HepG2 (cell line): ENCODE measurements around the gene PPOX. TPM values are rescaled to one million over a fixed set of nuclear protein-coding genes. Genes with fewer than 3 reads are reported as not detected.

Experiments used
- ATAC-seq: fragments of 200-7000 bp; cut with Tn5 transposase; 3 replicates; pipeline ENCODE4 v1.9.1; 2020; ENCODE audit warnings: mild to moderate bottlenecking, moderate library complexity
- BruUV-seq: library from RNA; stranded (reverse); fragments of 400-500 nt; replicated peaks from 2 replicates; lab custom pipeline; 2021; lab: Mats Ljungman, UMichigan
- CTCF ChIA-PET: fragments of 300-600 bp; formaldehyde crosslinking; extraction: SDS; loops from one replicate; lab custom pipeline; 2021; ENCODE audit warnings: low total read pairs, inconsistent platforms, low intra/inter-chr PET ratio; lab: Yijun Ruan, JAX
- POLR2A ChIA-PET: fragments of 350-600 bp; sonication (Branson Sonifier 250); formaldehyde crosslinking; loops from one replicate; lab custom pipeline; 2020; ENCODE audit warnings: antibody characterized with exemption, inconsistent platforms; lab: Yijun Ruan, JAX
- DNase-seq: peaks from one replicate; pipeline ENCODE4 v3.0.0-alpha.2; 2015; ENCODE audit warnings: low spot score
- FAIRE-seq: peaks from 3 replicates; lab custom pipeline; 2011; peaks lifted over from hg19 to GRCh38; lab: Jason Lieb, UNC
- H2AFZ ChIP-seq: one replicate; pipeline ENCODE4 v1.6.1; 2011; ENCODE audit warnings: low read length, inconsistent platforms
- H3K27ac ChIP-seq: fragments of 300-600 bp; 3 replicates; pipeline ENCODE4 v1.8.0; 2011; ENCODE audit warnings: mixed run types, mild to moderate bottlenecking, mixed read lengths, low read length, inconsistent platforms; ENCODE audit not compliant: insufficient read depth; ENCODE audit errors: extremely low read length
- H3K27me3 ChIP-seq, 2 experiments: fragments of 200-600 bp in 1 of 2; 2 replicates in 1 of 2; 3 replicates in 1 of 2; pipeline versions ENCODE4 v1.6.0 to v1.8.0; 2011; ENCODE audit warnings: low read length in 2 of 2, mild to moderate bottlenecking in 2 of 2, moderate library complexity in 2 of 2, inconsistent platforms in 1 of 2; ENCODE audit not compliant: insufficient read depth in 2 of 2, control insufficient read depth in 1 of 2
- H3K36me3 ChIP-seq, 2 experiments: fragments of 200-600 bp in 1 of 2; replicated peaks in 1 of 2; 2 replicates in 1 of 2; 3 replicates in 1 of 2; pipeline versions ENCODE4 v1.5.1 to v1.8.0; 2011; ENCODE audit warnings: low read length in 2 of 2, inconsistent platforms in 1 of 2; ENCODE audit not compliant: insufficient read depth in 2 of 2, control insufficient read depth in 1 of 2
- H3K4me1 ChIP-seq: 2 replicates; pipeline ENCODE4 v1.5.1; 2012; ENCODE audit warnings: low read length, inconsistent platforms; ENCODE audit not compliant: insufficient read depth
- H3K4me2 ChIP-seq: 2 replicates; pipeline ENCODE4 v1.6.0; 2011; ENCODE audit warnings: low read depth, low read length, inconsistent platforms
- H3K4me3 ChIP-seq, 3 experiments: fragments of 200-600 bp in 1 of 3; sonication (generic), shearing (Covaris generic) in 1 of 3; replicated peaks in 1 of 3; 2 replicates each; pipeline ENCODE4 v1.5.1; 2011 to 2016; ENCODE audit warnings: low read length in 3 of 3, inconsistent platforms in 2 of 3, low read depth in 2 of 3, mild to moderate bottlenecking in 2 of 3, control low read depth in 1 of 3, mixed read lengths in 1 of 3; ENCODE audit not compliant: insufficient read depth in 1 of 3
- H3K79me2 ChIP-seq: one replicate; pipeline ENCODE4 v1.6.1; 2011; ENCODE audit warnings: low read length, inconsistent platforms; ENCODE audit not compliant: insufficient read depth
- H3K9ac ChIP-seq: 2 replicates; pipeline ENCODE4 v1.6.0; 2011; ENCODE audit warnings: mild to moderate bottlenecking, low read depth, low read length, inconsistent platforms; ENCODE audit not compliant: insufficient read depth
- H3K9me3 ChIP-seq: 2 replicates; pipeline ENCODE4 v1.5.1; 2012; ENCODE audit warnings: mild to moderate bottlenecking, low read length
- H4K20me1 ChIP-seq: 2 replicates; pipeline ENCODE4 v1.6.0; 2011; ENCODE audit warnings: inconsistent platforms, mild to moderate bottlenecking, low read length, moderate library complexity; ENCODE audit not compliant: insufficient read depth
- AGO2 ChIP-seq: fragments of 200-400 bp; formaldehyde crosslinking; optimal IDR thresholded peaks from 2 replicates; pipeline ENCODE3; 2017; ENCODE audit warnings: mild to moderate bottlenecking, low read depth, low read length, moderate library complexity
- FOXP1 ChIP-seq, 2 experiments: fragments of 450-650 bp in 1 of 2; IDR thresholded peaks; 2 replicates each; pipeline ENCODE4 v1.6.1; 2017 to 2018; ENCODE audit warnings: antibody characterized with exemption in 1 of 2
- IKZF1 ChIP-seq: fragments of 450-650 bp; IDR thresholded peaks from 2 replicates; pipeline ENCODE4 v1.7.1; 2016
- MEIS1 ChIP-seq: sonication (generic); formaldehyde crosslinking; IDR thresholded peaks from 2 replicates; pipeline ENCODE4 v1.9.0; 2021; ENCODE audit warnings: mild to moderate bottlenecking, missing genetic modification reagents, moderate library complexity, borderline replicate concordance
- POLR2A ChIP-seq, 2 experiments: IDR thresholded peaks; 2 replicates each; pipeline ENCODE4 v1.6.1; 2011; ENCODE audit warnings: low read depth in 2 of 2, low read length in 2 of 2, mild to moderate bottlenecking in 1 of 2, moderate library complexity in 1 of 2; ENCODE audit not compliant: insufficient read depth in 1 of 2
- POLR2G ChIP-seq: fragments of 200-400 bp; formaldehyde crosslinking; IDR thresholded peaks from 2 replicates; pipeline ENCODE4 v1.6.1; 2018; ENCODE audit warnings: mild to moderate bottlenecking, low read depth, low read length, moderate library complexity
- RBM22 ChIP-seq: fragments of 200-400 bp; formaldehyde crosslinking; optimal IDR thresholded peaks from 2 replicates; pipeline ENCODE3; 2017; ENCODE audit warnings: mild to moderate bottlenecking, low read length, moderate library complexity
- SRSF9 ChIP-seq: fragments of 200-400 bp; formaldehyde crosslinking; IDR thresholded peaks from 2 replicates; pipeline ENCODE4 v1.6.1; 2018; ENCODE audit warnings: borderline replicate concordance, mild to moderate bottlenecking, low read depth, low read length; ENCODE audit not compliant: insufficient read depth, poor library complexity, severe bottlenecking
- TEAD3 ChIP-seq: optimal IDR thresholded peaks from 2 replicates; pipeline ENCODE3; 2016; ENCODE audit warnings: borderline replicate concordance
- ZNF709 ChIP-seq: sonication (generic); formaldehyde crosslinking; IDR thresholded peaks from 2 replicates; pipeline ENCODE4 v1.5.0; 2020; ENCODE audit warnings: mild to moderate bottlenecking, missing genetic modification reagents
- WGBS: methylation state at CpG from one replicate; pipeline ENCODE4 v1.1.6; 2017; ENCODE audit warnings: low lambda C conversion rate; 5-methylcytosine and 5-hydroxymethylcytosine counted together
- in situ Hi-C: cut with HindIII; loops from 2 replicates; pipeline ENCODE4 v1.10.0; 2017; ENCODE audit warnings: low pct_unique_long_range_greater_than_20kb; ENCODE audit not compliant: extremely low pct_ligation_motif_present
- intact Hi-C: fragments of 100-400 bp; cut with micrococcal nuclease; formaldehyde crosslinking; loops from one replicate; pipeline ENCODE4 v1.10.0; 2022; ENCODE audit not compliant: unreplicated experiment
- polyA plus RNA-seq, 8 experiments: library from polyadenylated mRNA; depleted of rRNA in 3 of 8; stranded (reverse) in 7 of 8; unstranded in 1 of 8; fragments of >200 nt; fragmentation: Illumina TruSeq in 4 of 8; extraction: Trizol in 4 of 8; gene quantifications; 2 replicates each; pipeline versions ENCODE4 v1.2.1 to v1.2.3, GENCODE V29; 2011 to 2016; ENCODE audit warnings: low read depth in 4 of 8, missing spikeins in 1 of 8, mixed read lengths in 1 of 8; ENCODE audit not compliant: insufficient read depth in 1 of 8
- total RNA-seq, 5 experiments: library from RNA; depleted of rRNA; stranded (reverse); fragments of >200 nt; fragmentation: Illumina TruSeq; extraction: Trizol; gene quantifications; 2 replicates each; pipeline ENCODE4 v1.2.3, GENCODE V29; 2016; ENCODE audit warnings: low read depth in 1 of 5
- TF ChIP-seq, protein P1 (sequence below), 2 experiments: sonication (generic) in 1 of 2; formaldehyde crosslinking in 1 of 2; IDR thresholded peaks; 2 replicates each; pipeline versions ENCODE4 v1.5.1 to v1.6.1; 2011 to 2020; ENCODE audit warnings: borderline replicate concordance in 1 of 2, low read depth in 1 of 2, low read length in 1 of 2, mild to moderate bottlenecking in 1 of 2, missing genetic modification reagents in 1 of 2, moderate library complexity in 1 of 2
- TF ChIP-seq, protein P2 (sequence below): sonication (generic); formaldehyde crosslinking; IDR thresholded peaks from 2 replicates; pipeline ENCODE4 v1.5.1; 2020; ENCODE audit warnings: mild to moderate bottlenecking, missing genetic modification reagents, moderate library complexity
- TF ChIP-seq, protein P3 (sequence below): sonication (generic); formaldehyde crosslinking; IDR thresholded peaks from 2 replicates; pipeline ENCODE4 v1.8.1; 2023; ENCODE audit warnings: missing genetic modification reagents, mild to moderate bottlenecking, borderline replicate concordance
- TF ChIP-seq, protein P4 (sequence below): sonication (generic); formaldehyde crosslinking; IDR thresholded peaks from 2 replicates; pipeline ENCODE4 v1.8.1; 2023; ENCODE audit warnings: mild to moderate bottlenecking, missing genetic modification reagents
- TF ChIP-seq, protein P5 (sequence below): sonication (generic); formaldehyde crosslinking; IDR thresholded peaks from 2 replicates; pipeline ENCODE4 v1.8.0; 2022; ENCODE audit warnings: missing genetic modification reagents, low read depth, mild to moderate bottlenecking, borderline replicate concordance

The PPOX gene
- total and polyA plus RNA-seq, 2 of the 13 experiments (the other 11 are each of a cell fraction or from before 2014, with no cell fraction given), result 15.5 to 27.7 TPM

DNA sequence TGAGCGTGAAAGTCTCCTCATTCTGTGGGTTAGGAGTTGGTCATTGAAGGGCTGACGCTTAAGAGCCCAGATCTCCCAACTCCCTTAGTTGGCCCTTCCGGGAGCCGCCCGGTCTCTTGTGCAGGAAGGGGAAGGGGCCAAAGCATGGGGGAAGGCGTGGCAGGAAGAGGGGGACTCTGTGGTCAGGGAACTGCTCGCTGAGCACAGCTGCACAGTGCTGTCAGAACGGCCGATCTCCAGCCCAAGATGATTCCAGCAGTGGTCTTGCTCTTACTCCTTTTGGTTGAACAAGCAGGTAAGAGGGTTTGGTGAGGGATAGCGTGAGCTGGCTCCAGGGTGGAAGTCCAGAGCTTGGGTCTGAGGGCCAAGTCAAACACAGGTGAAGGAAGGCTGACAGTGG lies 48.9 kb downstream of the PPOX start, which contains the start of gene FCER1G:
Gene FCER1G, plus strand, starts transcription at position 220 of the 400 bp plus-strand sequence. Its CDS starts 27 bp downstream, at position 247.
- WGBS, result 93% methylated on average over 10 of the region's 10 CpGs
- H3K27ac ChIP-seq, result peak within 1 kb of the TSS; percentile 33
- no peak within 1 kb of the TSS for H3K4me3 ChIP-seq
- H3K36me3 ChIP-seq, result peaks cover 7 to 45% of the 10 kb centered on the region in 2 experiments
- intact Hi-C loops, result no loop called here
- CTCF ChIA-PET, result no interaction called here
- H3K79me2 ChIP-seq, result peaks cover 4% of the 10 kb centered on the region
- POLR2A ChIA-PET, result interaction anchor here (4.1 kb wide), 1 partner anchor 11 kb away, joined by 85 read pairs; the partner anchor contains the start of gene TOMM40L
- H2AFZ ChIP-seq, result no peak within 1 kb of the TSS
- H3K9ac ChIP-seq, result no peak within 1 kb of the TSS
- H3K9me3 ChIP-seq, result no peaks in the 10 kb centered on the region
- FAIRE-seq, result no peak
- no peak for ATAC-seq
- no peaks in the 10 kb centered on the region for H4K20me1 ChIP-seq
- H3K27me3 ChIP-seq, result no peaks in the 10 kb centered on the region
- H3K4me1 ChIP-seq, result peaks cover 58% of the 10 kb centered on the region
- in situ Hi-C loops, result no loop called here
- no TSS peak for BruUV-seq
- no peak within 1 kb of the TSS for H3K4me2 ChIP-seq
- no peak for DNase-seq
- TF ChIP-seq POLR2G (peak; percentile 52), SRSF9 (no peak), RBM22 (no peak), AGO2 (peak; percentile 60), MEIS1 (CRISPR knock-in tag) (no peak), TEAD3 (CRISPR knock-in tag) (no peak), POLR2A (IDR thresholded peaks at IDR 0.05; ENCODE audit: insufficient read depth in 1 of 2, low read depth in 2 of 2, low read length in 2 of 2) (peak in 1 of 2 experiments; percentile 26; a peak in 1 of 4 replicates), IKZF1 (no peak), FOXP1 (IDR thresholded peaks at IDR 0.05) (no peak), FOXP1 (CRISPR knock-in tag; IDR thresholded peaks at IDR 0.05) (no peak), ZNF709 (CRISPR knock-in tag) (no peak)
- TF ChIP-seq, protein P1, sequence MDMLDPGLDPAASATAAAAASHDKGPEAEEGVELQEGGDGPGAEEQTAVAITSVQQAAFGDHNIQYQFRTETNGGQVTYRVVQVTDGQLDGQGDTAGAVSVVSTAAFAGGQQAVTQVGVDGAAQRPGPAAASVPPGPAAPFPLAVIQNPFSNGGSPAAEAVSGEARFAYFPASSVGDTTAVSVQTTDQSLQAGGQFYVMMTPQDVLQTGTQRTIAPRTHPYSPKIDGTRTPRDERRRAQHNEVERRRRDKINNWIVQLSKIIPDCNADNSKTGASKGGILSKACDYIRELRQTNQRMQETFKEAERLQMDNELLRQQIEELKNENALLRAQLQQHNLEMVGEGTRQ (IDR thresholded peaks at IDR 0.05; ENCODE audit: low read depth, low read length), result no peak
- TF ChIP-seq, protein P1 (CRISPR knock-in tag; IDR thresholded peaks at IDR 0.05; ENCODE audit: borderline replicate concordance), result no peak
- TF ChIP-seq, protein P2, sequence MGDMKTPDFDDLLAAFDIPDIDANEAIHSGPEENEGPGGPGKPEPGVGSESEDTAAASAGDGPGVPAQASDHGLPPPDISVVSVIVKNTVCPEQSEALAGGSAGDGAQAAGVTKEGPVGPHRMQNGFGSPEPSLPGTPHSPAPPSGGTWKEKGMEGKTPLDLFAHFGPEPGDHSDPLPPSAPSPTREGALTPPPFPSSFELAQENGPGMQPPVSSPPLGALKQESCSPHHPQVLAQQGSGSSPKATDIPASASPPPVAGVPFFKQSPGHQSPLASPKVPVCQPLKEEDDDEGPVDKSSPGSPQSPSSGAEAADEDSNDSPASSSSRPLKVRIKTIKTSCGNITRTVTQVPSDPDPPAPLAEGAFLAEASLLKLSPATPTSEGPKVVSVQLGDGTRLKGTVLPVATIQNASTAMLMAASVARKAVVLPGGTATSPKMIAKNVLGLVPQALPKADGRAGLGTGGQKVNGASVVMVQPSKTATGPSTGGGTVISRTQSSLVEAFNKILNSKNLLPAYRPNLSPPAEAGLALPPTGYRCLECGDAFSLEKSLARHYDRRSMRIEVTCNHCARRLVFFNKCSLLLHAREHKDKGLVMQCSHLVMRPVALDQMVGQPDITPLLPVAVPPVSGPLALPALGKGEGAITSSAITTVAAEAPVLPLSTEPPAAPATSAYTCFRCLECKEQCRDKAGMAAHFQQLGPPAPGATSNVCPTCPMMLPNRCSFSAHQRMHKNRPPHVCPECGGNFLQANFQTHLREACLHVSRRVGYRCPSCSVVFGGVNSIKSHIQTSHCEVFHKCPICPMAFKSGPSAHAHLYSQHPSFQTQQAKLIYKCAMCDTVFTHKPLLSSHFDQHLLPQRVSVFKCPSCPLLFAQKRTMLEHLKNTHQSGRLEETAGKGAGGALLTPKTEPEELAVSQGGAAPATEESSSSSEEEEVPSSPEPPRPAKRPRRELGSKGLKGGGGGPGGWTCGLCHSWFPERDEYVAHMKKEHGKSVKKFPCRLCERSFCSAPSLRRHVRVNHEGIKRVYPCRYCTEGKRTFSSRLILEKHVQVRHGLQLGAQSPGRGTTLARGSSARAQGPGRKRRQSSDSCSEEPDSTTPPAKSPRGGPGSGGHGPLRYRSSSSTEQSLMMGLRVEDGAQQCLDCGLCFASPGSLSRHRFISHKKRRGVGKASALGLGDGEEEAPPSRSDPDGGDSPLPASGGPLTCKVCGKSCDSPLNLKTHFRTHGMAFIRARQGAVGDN (CRISPR knock-in tag), result peak; percentile 26; the same call in 1 of the 2 replicates
- TF ChIP-seq, protein P3, sequence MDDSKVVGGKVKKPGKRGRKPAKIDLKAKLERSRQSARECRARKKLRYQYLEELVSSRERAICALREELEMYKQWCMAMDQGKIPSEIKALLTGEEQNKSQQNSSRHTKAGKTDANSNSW, result no peak
- TF ChIP-seq, protein P4, sequence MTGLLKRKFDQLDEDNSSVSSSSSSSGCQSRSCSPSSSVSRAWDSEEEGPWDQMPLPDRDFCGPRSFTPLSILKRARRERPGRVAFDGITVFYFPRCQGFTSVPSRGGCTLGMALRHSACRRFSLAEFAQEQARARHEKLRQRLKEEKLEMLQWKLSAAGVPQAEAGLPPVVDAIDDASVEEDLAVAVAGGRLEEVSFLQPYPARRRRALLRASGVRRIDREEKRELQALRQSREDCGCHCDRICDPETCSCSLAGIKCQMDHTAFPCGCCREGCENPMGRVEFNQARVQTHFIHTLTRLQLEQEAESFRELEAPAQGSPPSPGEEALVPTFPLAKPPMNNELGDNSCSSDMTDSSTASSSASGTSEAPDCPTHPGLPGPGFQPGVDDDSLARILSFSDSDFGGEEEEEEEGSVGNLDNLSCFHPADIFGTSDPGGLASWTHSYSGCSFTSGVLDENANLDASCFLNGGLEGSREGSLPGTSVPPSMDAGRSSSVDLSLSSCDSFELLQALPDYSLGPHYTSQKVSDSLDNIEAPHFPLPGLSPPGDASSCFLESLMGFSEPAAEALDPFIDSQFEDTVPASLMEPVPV (CRISPR knock-in tag), result no peak
- TF ChIP-seq, protein P5, sequence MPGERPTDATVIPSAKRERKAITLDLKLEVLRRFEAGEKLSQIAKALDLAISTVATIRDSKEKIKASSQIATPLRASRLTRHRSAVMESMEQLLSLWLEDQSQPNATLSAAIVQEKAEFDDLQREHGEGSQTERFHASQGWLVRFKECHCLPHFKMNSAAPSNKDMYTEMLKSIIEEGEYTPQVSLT, result no peak
